ENCODE results near the gene ZNF853.

- TF ChIP-seq CTCF (IDR thresholded peaks at IDR 0.05) (no peak), ZFX (IDR thresholded peaks at IDR 0.05; ENCODE audit: borderline replicate concordance) (no peak)
Observed at GRCh38 chr7:6579446-6579845, 36.0 kb upstream of the ZNF853 start.

Measured in 22Rv1 (cell line).